HG03520 (cell line): Measurements from ENCODE around the gene MZB1.

Experiments used
- ATAC-seq: cut with Tn5 transposase; IDR thresholded peaks from one replicate; pipeline ENCODE4 v1.9.1; 2021; ENCODE audit warnings: mild to moderate bottlenecking, moderate library complexity; ENCODE audit not compliant: unreplicated experiment

MZB1 gene

DNA sequence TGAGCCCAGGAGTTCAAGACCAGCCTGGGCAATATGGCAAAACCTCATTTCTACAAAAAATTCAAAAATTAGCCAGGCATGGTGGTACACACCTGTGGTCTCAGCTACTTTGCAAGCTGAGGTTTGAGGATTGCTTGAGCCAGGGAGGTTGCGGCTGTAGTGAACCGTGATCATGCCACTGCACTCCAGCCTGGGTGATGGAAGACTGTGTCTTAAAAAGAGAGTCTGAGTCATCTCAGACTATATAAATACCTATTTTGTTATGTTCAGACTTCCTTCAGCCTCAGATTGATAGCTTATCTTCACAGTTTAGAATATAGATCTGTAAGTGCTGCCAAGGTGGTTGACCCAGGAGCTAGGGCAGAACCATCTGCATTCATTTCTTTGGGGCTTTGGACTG is 49.7 kb downstream of the MZB1 start:
- no peak for ATAC-seq
